HEK293 (cell line): ENCODE results near the gene ADCY3.

Experiments
- CTCF ChIA-PET: fragments of 350-600 bp; formaldehyde crosslinking; extraction: SDS; loops from one replicate; lab custom pipeline; 2021; ENCODE audit warnings: antibody characterized with exemption; lab: Yijun Ruan, JAX
- POLR2A ChIA-PET: fragments of 300-600 bp; formaldehyde crosslinking; extraction: SDS; loops from one replicate; lab custom pipeline; 2020; ENCODE audit warnings: antibody characterized with exemption, inconsistent platforms; lab: Yijun Ruan, JAX
- H3K27ac ChIP-seq: fragments of 200-500 bp; sonication (Bioruptor generic); 2 replicates; pipeline ENCODE4 v1.5.1; 2014; ENCODE audit warnings: low read depth, low read length, control low read depth, inconsistent platforms; ENCODE audit errors: extremely low read depth
- H3K36me3 ChIP-seq, 2 experiments: fragments of 200-500 bp in 1 of 2; sonication (Bioruptor generic) in 1 of 2; 1 replicate in 1 of 2; 2 replicates in 1 of 2; pipeline ENCODE4 v1.5.1; 2014 to 2017; ENCODE audit warnings: inconsistent platforms in 2 of 2, low read length in 2 of 2; ENCODE audit not compliant: control insufficient read depth in 2 of 2, insufficient read depth in 1 of 2
- H3K4me1 ChIP-seq: fragments of 200-500 bp; sonication (Bioruptor generic); 2 replicates; pipeline ENCODE4 v1.5.1; 2014; ENCODE audit warnings: mild to moderate bottlenecking, low read length, inconsistent platforms; ENCODE audit not compliant: control insufficient read depth, insufficient read depth
- H3K4me3 ChIP-seq: 2 replicates; pipeline ENCODE4 v1.5.1; 2011; ENCODE audit warnings: low read depth, mild to moderate bottlenecking, control low read depth, low read length, moderate library complexity
- H3K9me3 ChIP-seq: fragments of 200-500 bp; sonication (Bioruptor generic); 2 replicates; pipeline ENCODE4 v1.5.1; 2014; ENCODE audit warnings: low read depth, low read length, inconsistent platforms; ENCODE audit not compliant: control insufficient read depth, insufficient read depth
- BCL11B ChIP-seq: fragments of 450-650 bp; formaldehyde crosslinking; IDR thresholded peaks from 2 replicates; pipeline ENCODE4 v1.5.1; 2016; ENCODE audit warnings: low read depth, missing biosample characterization, missing genetic modification characterization
- CTCF ChIP-seq: fragments of 450-650 bp; formaldehyde crosslinking; IDR thresholded peaks from 2 replicates; pipeline ENCODE4 v1.5.1; 2016; ENCODE audit warnings: missing biosample characterization, missing genetic modification characterization
- SCRT1 ChIP-seq: fragments of 450-650 bp; formaldehyde crosslinking; IDR thresholded peaks from 2 replicates; pipeline ENCODE4 v1.5.1; 2016; ENCODE audit warnings: missing biosample characterization, missing genetic modification characterization, borderline replicate concordance
- SCRT2 ChIP-seq: fragments of 450-650 bp; formaldehyde crosslinking; IDR thresholded peaks from 2 replicates; pipeline ENCODE4 v1.5.1; 2016; ENCODE audit warnings: missing biosample characterization, missing genetic modification characterization
- YY1 ChIP-seq: fragments of 450-650 bp; formaldehyde crosslinking; IDR thresholded peaks from 2 replicates; pipeline ENCODE4 v1.5.1; 2018; ENCODE audit warnings: missing biosample characterization, missing genetic modification characterization
- ZFP3 ChIP-seq: fragments of 450-650 bp; formaldehyde crosslinking; IDR thresholded peaks from 2 replicates; pipeline ENCODE4 v1.5.1; 2016; ENCODE audit warnings: low read depth, missing biosample characterization, missing genetic modification characterization
- ZNF133 ChIP-seq: fragments of 450-650 bp; formaldehyde crosslinking; IDR thresholded peaks from 2 replicates; pipeline ENCODE4 v1.5.1; 2016; ENCODE audit warnings: missing biosample characterization, missing genetic modification characterization
- ZNF138 ChIP-seq: fragments of 450-650 bp; formaldehyde crosslinking; IDR thresholded peaks from 2 replicates; pipeline ENCODE4 v1.5.1; 2016; ENCODE audit warnings: missing biosample characterization, missing genetic modification characterization, borderline replicate concordance
- ZNF184 ChIP-seq: fragments of 450-650 bp; IDR thresholded peaks from 2 replicates; pipeline ENCODE4 v1.5.1; 2018; ENCODE audit warnings: missing biosample characterization, mild to moderate bottlenecking, missing genetic modification characterization
- ZNF292 ChIP-seq: fragments of 450-650 bp; formaldehyde crosslinking; IDR thresholded peaks from 2 replicates; pipeline ENCODE4 v1.5.1; 2016; ENCODE audit warnings: low read depth, missing biosample characterization, missing genetic modification characterization, borderline replicate concordance
- ZNF354C ChIP-seq: fragments of 450-650 bp; formaldehyde crosslinking; IDR thresholded peaks from 2 replicates; pipeline ENCODE4 v1.5.1; 2016; ENCODE audit warnings: missing biosample characterization, missing genetic modification characterization, low read depth, borderline replicate concordance
- ZNF488 ChIP-seq: fragments of 450-650 bp; formaldehyde crosslinking; IDR thresholded peaks from 2 replicates; pipeline ENCODE4 v1.5.1; 2016; ENCODE audit warnings: missing biosample characterization, missing genetic modification characterization
- ZNF510 ChIP-seq: fragments of 450-650 bp; formaldehyde crosslinking; IDR thresholded peaks from 2 replicates; pipeline ENCODE4 v1.5.1; 2018; ENCODE audit warnings: mild to moderate bottlenecking, missing genetic modification characterization, missing biosample characterization; ENCODE audit not compliant: insufficient replicate concordance
- ZNF571 ChIP-seq: fragments of 450-650 bp; formaldehyde crosslinking; IDR thresholded peaks from 2 replicates; pipeline ENCODE4 v1.5.0; 2017; ENCODE audit warnings: missing biosample characterization, missing genetic modification characterization
- ZNF707 ChIP-seq: fragments of 450-650 bp; formaldehyde crosslinking; IDR thresholded peaks from 2 replicates; pipeline ENCODE4 v1.5.1; 2016; ENCODE audit warnings: missing biosample characterization, missing genetic modification characterization
- ZNF768 ChIP-seq: fragments of 450-650 bp; formaldehyde crosslinking; IDR thresholded peaks from 2 replicates; pipeline ENCODE4 v1.5.1; 2018; ENCODE audit warnings: missing biosample characterization, mild to moderate bottlenecking, missing genetic modification characterization
- ZXDB ChIP-seq: fragments of 450-650 bp; formaldehyde crosslinking; IDR thresholded peaks from 2 replicates; pipeline ENCODE4 v1.5.1; 2016; ENCODE audit warnings: missing biosample characterization, missing genetic modification characterization
- TF ChIP-seq, protein P1 (sequence below): fragments of 450-650 bp; formaldehyde crosslinking; IDR thresholded peaks from 2 replicates; pipeline ENCODE4 v1.5.1; 2016; ENCODE audit warnings: missing biosample characterization, missing genetic modification characterization

The ADCY3 gene

GRCh38 chr2:24815171-24815570 is 104.9 kb downstream of the ADCY3 start:
- H3K36me3 ChIP-seq, result peaks cover 32 to 66% of the 10 kb centered on the region in 2 experiments
- CTCF ChIA-PET, result interaction anchor here (0.6 kb wide), 1 partner anchor 10 kb away, joined by 3 read pairs; no protein-coding TSS in a partner anchor
- POLR2A ChIA-PET, result interaction anchor here (0.6 kb wide), 1 partner anchor 59 kb away, joined by 3 read pairs; no protein-coding TSS in a partner anchor

DNA sequence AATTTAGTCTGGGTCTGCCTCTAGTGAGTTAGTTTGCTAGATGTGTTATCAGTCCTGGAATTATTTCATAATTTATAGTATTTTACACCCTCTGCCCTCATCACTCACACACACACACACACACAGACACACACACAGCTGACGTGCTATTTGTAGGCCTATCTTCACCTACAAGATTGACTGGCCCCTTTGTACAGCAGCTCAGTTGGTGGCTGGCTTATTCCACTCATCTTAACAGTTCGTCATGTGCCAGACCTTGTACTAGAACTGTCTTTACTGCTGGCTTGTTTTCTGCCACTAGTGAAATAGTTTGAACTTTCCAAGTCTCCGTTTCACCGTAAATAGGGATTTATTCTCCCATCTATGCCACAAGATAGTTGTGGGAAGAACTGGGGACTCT is 105.5 kb downstream of the ADCY3 start:
- TF ChIP-seq CTCF, result no peak
- no peak for TF ChIP-seq ZXDB
- no peak for TF ChIP-seq ZNF133
- TF ChIP-seq, all 188 proteins: peak for 0
- Histone ChIP-seq H3K4me3 (no peak overlapping the region), H3K9me3 (no peaks in the 10 kb centered on the region), H3K36me3 (peaks cover 33 to 60% of the 10 kb centered on the region in 2 experiments), H3K4me1 (no peaks in the 10 kb centered on the region), H3K27ac (no peak overlapping the region)
- ChIA-PET CTCF (no interaction called here), POLR2A (no interaction called here)

More at GRCh38 chr2:24815171-24815570, 104.9 kb downstream of the ADCY3 start:
- Histone ChIP-seq H3K9me3 (no peaks in the 10 kb centered on the region), H3K4me3 (no peak overlapping the region), H3K27ac (no peak overlapping the region), H3K4me1 (no peaks in the 10 kb centered on the region)
- TF ChIP-seq ZNF510 (tag by site-specific recombination) (no peak), ZNF571 (tag by site-specific recombination) (no peak), ZNF138 (tag by site-specific recombination) (no peak), ZNF707 (tag by site-specific recombination) (no peak), ZNF354C (tag by site-specific recombination) (no peak)

GRCh38 chr2:24813691-24814137 is 106.3 kb downstream of the ADCY3 start:
- Histone ChIP-seq H3K4me1 (no peaks in the 10 kb centered on the region), H3K27ac (no peak overlapping the region; the same call in 1 of the 2 replicates)
- peak; percentile 55; the same call in 1 of the 2 replicates for TF ChIP-seq SCRT1 (tag by site-specific recombination)
- TF ChIP-seq SCRT2 (tag by site-specific recombination), result peak; percentile 92
- TF ChIP-seq ZNF768 (tag by site-specific recombination), result no peak
- no peak for TF ChIP-seq ZFP3
- TF ChIP-seq, all 188 proteins: peak for 2
- Histone ChIP-seq H3K4me3 (no peak overlapping the region), H3K36me3 (peaks cover 30 to 52% of the 10 kb centered on the region in 2 experiments), H3K9me3 (no peaks in the 10 kb centered on the region)
- ChIA-PET POLR2A (interaction anchor here (0.5 kb wide), 1 partner anchor 15 kb away, joined by 3 read pairs; no protein-coding TSS in a partner anchor), CTCF (interaction anchor here (0.7 to 1.3 kb wide), 2 partner anchors 14 to 391 kb away, joined by 4 to 5 read pairs; no protein-coding TSS in a partner anchor)

GRCh38 chr2:24809316-24810007 is 110.6 kb downstream of the ADCY3 start:
- CTCF ChIA-PET, result no interaction called here
- peaks cover 12 to 26% of the 10 kb centered on the region in 2 experiments for H3K36me3 ChIP-seq
- H3K9me3 ChIP-seq, result no peaks in the 10 kb centered on the region
- no peaks in the 10 kb centered on the region for H3K4me1 ChIP-seq
- H3K4me3 ChIP-seq, result no peak overlapping the region
- POLR2A ChIA-PET, result interaction anchor here (0.5 to 0.7 kb wide), 2 partner anchors 224 to 389 kb away, joined by 3 to 5 read pairs; no protein-coding TSS in a partner anchor
- no peak overlapping the region for H3K27ac ChIP-seq
- TF ChIP-seq, protein P1, sequence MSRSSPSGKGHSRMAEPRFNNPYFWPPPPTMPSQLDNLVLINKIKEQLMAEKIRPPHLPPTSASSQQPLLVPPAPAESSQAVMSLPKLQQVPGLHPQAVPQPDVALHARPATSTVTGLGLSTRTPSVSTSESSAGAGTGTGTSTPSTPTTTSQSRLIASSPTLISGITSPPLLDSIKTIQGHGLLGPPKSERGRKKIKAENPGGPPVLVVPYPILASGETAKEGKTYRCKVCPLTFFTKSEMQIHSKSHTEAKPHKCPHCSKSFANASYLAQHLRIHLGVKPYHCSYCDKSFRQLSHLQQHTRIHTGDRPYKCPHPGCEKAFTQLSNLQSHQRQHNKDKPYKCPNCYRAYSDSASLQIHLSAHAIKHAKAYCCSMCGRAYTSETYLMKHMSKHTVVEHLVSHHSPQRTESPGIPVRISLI, result peak; percentile 69
- TF ChIP-seq BCL11B (no peak), YY1 (tag by site-specific recombination) (no peak), ZNF488 (tag by site-specific recombination) (no peak), ZNF184 (tag by site-specific recombination) (no peak), ZNF292 (tag by site-specific recombination) (no peak)
